Measurements from ENCODE around the gene CEACAM3.

DNA sequence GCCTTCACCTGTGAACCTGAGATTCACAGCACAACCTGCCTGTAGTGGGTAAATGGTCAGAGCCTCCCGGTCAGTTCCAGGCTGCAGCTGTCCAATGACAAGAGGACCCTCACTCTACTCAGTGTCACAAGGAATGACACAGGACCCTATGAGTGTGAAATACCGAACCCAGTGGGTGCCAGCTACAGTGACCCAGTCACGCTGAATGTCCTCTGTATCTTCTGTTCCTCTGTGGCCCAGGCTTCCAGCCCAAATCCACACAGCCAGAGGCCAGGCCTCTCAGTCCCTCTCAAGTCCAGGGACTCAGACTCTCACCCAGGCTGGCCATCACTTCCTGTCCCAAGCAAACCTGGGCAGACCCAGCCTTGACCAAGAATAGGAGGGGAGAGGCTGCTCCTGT is 10.8 kb downstream of the CEACAM3 start:
- TF ChIP-seq, protein P1, sequence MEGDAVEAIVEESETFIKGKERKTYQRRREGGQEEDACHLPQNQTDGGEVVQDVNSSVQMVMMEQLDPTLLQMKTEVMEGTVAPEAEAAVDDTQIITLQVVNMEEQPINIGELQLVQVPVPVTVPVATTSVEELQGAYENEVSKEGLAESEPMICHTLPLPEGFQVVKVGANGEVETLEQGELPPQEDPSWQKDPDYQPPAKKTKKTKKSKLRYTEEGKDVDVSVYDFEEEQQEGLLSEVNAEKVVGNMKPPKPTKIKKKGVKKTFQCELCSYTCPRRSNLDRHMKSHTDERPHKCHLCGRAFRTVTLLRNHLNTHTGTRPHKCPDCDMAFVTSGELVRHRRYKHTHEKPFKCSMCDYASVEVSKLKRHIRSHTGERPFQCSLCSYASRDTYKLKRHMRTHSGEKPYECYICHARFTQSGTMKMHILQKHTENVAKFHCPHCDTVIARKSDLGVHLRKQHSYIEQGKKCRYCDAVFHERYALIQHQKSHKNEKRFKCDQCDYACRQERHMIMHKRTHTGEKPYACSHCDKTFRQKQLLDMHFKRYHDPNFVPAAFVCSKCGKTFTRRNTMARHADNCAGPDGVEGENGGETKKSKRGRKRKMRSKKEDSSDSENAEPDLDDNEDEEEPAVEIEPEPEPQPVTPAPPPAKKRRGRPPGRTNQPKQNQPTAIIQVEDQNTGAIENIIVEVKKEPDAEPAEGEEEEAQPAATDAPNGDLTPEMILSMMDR (IDR thresholded peaks at IDR 0.05; ENCODE audit: low read length) = no peak
- TF ChIP-seq EZH2phosphoT487 (IDR thresholded peaks at IDR 0.05; ENCODE audit: low read length) (no peak), EZH2 (optimal IDR thresholded peaks at IDR 0.05; ENCODE audit: low read depth, low read length) (no peak)

Data from MM.1S (cell line).